Measurements from ENCODE around the gene UGT3A1.

The UGT3A1 gene

DNA sequence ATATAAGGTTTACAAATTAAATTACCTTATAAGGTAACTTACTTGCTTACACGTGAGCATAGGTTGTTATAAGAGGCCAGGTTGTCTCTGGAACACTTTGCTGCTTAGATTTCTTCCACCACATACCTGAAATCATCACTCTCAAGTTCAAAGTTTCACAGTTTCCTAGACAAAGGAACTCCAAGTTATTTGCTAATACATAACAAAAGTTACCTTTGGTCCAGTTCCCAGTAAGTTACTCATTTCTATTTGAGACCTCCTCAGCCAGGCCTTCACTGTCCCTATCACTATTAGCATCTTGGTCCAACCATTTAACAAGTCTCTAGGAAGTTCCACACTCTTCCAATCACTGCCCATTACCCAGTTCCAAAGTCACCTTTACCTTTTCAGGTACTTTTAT, 18.5 kb upstream of the UGT3A1 start:
- TF ChIP-seq SNAI2 (CRISPR knock-in tag; IDR thresholded peaks at IDR 0.05) (no peak), TOX (CRISPR knock-in tag; IDR thresholded peaks at IDR 0.05; ENCODE audit: borderline replicate concordance) (no peak), PPARA (CRISPR knock-in tag; IDR thresholded peaks at IDR 0.05; ENCODE audit: borderline replicate concordance) (no peak), ZC3H10 (CRISPR knock-in tag; IDR thresholded peaks at IDR 0.05) (no peak)
- TF ChIP-seq, protein P1, sequence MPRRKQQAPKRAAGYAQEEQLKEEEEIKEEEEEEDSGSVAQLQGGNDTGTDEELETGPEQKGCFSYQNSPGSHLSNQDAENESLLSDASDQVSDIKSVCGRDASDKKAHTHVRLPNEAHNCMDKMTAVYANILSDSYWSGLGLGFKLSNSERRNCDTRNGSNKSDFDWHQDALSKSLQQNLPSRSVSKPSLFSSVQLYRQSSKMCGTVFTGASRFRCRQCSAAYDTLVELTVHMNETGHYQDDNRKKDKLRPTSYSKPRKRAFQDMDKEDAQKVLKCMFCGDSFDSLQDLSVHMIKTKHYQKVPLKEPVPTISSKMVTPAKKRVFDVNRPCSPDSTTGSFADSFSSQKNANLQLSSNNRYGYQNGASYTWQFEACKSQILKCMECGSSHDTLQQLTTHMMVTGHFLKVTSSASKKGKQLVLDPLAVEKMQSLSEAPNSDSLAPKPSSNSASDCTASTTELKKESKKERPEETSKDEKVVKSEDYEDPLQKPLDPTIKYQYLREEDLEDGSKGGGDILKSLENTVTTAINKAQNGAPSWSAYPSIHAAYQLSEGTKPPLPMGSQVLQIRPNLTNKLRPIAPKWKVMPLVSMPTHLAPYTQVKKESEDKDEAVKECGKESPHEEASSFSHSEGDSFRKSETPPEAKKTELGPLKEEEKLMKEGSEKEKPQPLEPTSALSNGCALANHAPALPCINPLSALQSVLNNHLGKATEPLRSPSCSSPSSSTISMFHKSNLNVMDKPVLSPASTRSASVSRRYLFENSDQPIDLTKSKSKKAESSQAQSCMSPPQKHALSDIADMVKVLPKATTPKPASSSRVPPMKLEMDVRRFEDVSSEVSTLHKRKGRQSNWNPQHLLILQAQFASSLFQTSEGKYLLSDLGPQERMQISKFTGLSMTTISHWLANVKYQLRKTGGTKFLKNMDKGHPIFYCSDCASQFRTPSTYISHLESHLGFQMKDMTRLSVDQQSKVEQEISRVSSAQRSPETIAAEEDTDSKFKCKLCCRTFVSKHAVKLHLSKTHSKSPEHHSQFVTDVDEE (CRISPR knock-in tag; IDR thresholded peaks at IDR 0.05), result no peak
- no peak for ATAC-seq

DNA sequence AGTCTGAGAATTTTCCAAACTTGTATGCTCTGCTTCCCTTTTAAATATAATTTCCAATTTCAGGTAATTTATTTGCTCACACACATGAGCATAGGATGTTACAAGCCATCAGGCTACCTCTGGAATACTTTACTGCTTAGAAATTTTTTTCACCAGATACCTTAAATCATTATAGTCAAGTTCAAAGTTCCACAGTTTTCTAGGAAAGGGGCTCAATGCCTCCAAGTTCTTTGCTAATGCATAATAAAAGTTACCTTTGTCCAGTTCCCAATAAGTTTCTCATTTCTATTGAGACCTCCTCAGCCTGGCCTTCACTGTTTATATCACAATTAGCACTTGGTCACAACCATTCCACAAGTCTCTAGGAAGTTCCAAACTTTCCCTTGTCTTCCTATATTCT, 16.2 kb upstream of the UGT3A1 start:
- no peak for ATAC-seq
- TF ChIP-seq TOX (CRISPR knock-in tag; IDR thresholded peaks at IDR 0.05; ENCODE audit: borderline replicate concordance) (no peak), ZFP3 (CRISPR knock-in tag; IDR thresholded peaks at IDR 0.05) (no peak), CSDC2 (CRISPR knock-in tag; IDR thresholded peaks at IDR 0.05) (no peak), ZNF565 (CRISPR knock-in tag; conservative IDR thresholded peaks at IDR 0.05; ENCODE audit: low read depth) (no peak), TCF4 (CRISPR knock-in tag; IDR thresholded peaks at IDR 0.05; ENCODE audit: borderline replicate concordance) (no peak)
- TF ChIP-seq, protein P2, sequence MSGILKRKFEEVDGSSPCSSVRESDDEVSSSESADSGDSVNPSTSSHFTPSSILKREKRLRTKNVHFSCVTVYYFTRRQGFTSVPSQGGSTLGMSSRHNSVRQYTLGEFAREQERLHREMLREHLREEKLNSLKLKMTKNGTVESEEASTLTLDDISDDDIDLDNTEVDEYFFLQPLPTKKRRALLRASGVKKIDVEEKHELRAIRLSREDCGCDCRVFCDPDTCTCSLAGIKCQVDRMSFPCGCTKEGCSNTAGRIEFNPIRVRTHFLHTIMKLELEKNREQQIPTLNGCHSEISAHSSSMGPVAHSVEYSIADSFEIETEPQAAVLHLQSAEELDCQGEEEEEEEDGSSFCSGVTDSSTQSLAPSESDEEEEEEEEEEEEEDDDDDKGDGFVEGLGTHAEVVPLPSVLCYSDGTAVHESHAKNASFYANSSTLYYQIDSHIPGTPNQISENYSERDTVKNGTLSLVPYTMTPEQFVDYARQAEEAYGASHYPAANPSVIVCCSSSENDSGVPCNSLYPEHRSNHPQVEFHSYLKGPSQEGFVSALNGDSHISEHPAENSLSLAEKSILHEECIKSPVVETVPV (CRISPR knock-in tag; IDR thresholded peaks at IDR 0.05), result no peak

DNA sequence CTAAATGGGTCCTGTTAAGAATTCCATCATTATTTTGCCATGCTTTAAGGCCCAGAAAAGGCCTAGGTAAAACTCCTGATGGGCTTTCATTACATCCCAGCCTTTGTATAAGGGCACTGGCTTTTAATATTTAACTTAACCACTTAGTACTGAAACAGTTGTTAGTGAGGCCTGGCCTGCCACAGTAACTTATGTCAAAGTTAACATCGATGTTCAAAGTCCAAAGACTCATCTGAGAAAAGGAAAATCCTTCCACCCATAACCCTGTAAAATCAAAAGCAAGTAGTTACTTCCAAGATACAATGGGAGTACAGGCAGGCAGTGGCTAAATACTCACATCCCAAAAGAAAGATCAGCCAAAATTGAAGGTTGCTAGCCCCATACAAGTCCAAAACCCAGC, 15.0 kb upstream of the UGT3A1 start:
- no peak for ATAC-seq
- TF ChIP-seq, protein P3, sequence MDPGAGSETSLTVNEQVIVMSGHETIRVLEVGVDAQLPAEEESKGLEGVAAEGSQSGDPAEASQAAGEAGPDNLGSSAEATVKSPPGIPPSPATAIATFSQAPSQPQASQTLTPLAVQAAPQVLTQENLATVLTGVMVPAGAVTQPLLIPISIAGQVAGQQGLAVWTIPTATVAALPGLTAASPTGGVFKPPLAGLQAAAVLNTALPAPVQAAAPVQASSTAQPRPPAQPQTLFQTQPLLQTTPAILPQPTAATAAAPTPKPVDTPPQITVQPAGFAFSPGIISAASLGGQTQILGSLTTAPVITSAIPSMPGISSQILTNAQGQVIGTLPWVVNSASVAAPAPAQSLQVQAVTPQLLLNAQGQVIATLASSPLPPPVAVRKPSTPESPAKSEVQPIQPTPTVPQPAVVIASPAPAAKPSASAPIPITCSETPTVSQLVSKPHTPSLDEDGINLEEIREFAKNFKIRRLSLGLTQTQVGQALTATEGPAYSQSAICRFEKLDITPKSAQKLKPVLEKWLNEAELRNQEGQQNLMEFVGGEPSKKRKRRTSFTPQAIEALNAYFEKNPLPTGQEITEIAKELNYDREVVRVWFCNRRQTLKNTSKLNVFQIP (CRISPR knock-in tag; IDR thresholded peaks at IDR 0.05; ENCODE audit: borderline replicate concordance, low read depth), result no peak
- TF ChIP-seq TCF4 (CRISPR knock-in tag; IDR thresholded peaks at IDR 0.05; ENCODE audit: borderline replicate concordance) (no peak), ZNF8 (CRISPR knock-in tag; IDR thresholded peaks at IDR 0.05) (no peak), GLIS3 (CRISPR knock-in tag; IDR thresholded peaks at IDR 0.05) (no peak), TOX (CRISPR knock-in tag; IDR thresholded peaks at IDR 0.05; ENCODE audit: borderline replicate concordance) (no peak), ZC3H10 (CRISPR knock-in tag; IDR thresholded peaks at IDR 0.05) (no peak), ZFP3 (CRISPR knock-in tag; IDR thresholded peaks at IDR 0.05) (no peak), PPARA (CRISPR knock-in tag; IDR thresholded peaks at IDR 0.05; ENCODE audit: borderline replicate concordance) (no peak)

DNA sequence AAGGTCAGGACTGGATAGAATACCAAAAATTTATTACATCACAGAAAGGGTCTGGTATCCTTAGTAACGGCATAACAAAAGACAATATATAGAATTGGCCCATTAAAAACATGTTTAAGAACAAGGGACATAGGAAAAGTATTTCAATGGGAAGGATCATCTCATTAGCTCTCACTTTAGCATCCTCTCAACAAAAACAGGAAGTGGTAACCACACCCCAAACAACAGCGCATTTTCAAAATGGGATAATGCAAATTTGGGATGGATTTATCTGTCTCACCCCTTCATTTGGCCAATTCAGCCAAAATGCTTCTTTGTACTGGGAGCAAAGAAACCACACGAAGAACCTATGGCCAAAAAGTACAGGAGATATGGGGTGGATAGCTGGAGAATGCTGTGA, 9.8 kb upstream of the UGT3A1 start:
- no peak for TF ChIP-seq PPARA (CRISPR knock-in tag; IDR thresholded peaks at IDR 0.05; ENCODE audit: borderline replicate concordance)
- TF ChIP-seq OSR1 (CRISPR knock-in tag; IDR thresholded peaks at IDR 0.05), result no peak
- no peak for TF ChIP-seq ISL1 (CRISPR knock-in tag; IDR thresholded peaks at IDR 0.05)
- no peak for TF ChIP-seq ZNF8 (CRISPR knock-in tag; IDR thresholded peaks at IDR 0.05)
- no peak for TF ChIP-seq ARNTL (CRISPR knock-in tag; IDR thresholded peaks at IDR 0.05; ENCODE audit: borderline replicate concordance, low read depth)
- TF ChIP-seq ZNF565 (CRISPR knock-in tag; conservative IDR thresholded peaks at IDR 0.05; ENCODE audit: low read depth), result no peak
- no peak for TF ChIP-seq CSDC2 (CRISPR knock-in tag; IDR thresholded peaks at IDR 0.05)
- no peak for TF ChIP-seq ZC3H10 (CRISPR knock-in tag; IDR thresholded peaks at IDR 0.05)
- TF ChIP-seq, protein P3 (CRISPR knock-in tag; IDR thresholded peaks at IDR 0.05; ENCODE audit: borderline replicate concordance, low read depth), result no peak
- TF ChIP-seq BACH2 (CRISPR knock-in tag; IDR thresholded peaks at IDR 0.05; ENCODE audit: borderline replicate concordance), result no peak
- no peak for TF ChIP-seq ZNF70 (CRISPR knock-in tag; IDR thresholded peaks at IDR 0.05)
- TF ChIP-seq TCF4 (CRISPR knock-in tag; IDR thresholded peaks at IDR 0.05; ENCODE audit: borderline replicate concordance), result no peak
- TF ChIP-seq ZFP3 (CRISPR knock-in tag; IDR thresholded peaks at IDR 0.05), result no peak
- TF ChIP-seq ZFP30 (CRISPR knock-in tag; IDR thresholded peaks at IDR 0.05), result no peak
- no peak for TF ChIP-seq GLIS3 (CRISPR knock-in tag; IDR thresholded peaks at IDR 0.05)
- TF ChIP-seq, protein P2 (CRISPR knock-in tag; IDR thresholded peaks at IDR 0.05), result no peak
- TF ChIP-seq, protein P1 (CRISPR knock-in tag; IDR thresholded peaks at IDR 0.05), result no peak
- TF ChIP-seq SNAI2 (CRISPR knock-in tag; IDR thresholded peaks at IDR 0.05), result no peak
- TF ChIP-seq, protein P4, sequence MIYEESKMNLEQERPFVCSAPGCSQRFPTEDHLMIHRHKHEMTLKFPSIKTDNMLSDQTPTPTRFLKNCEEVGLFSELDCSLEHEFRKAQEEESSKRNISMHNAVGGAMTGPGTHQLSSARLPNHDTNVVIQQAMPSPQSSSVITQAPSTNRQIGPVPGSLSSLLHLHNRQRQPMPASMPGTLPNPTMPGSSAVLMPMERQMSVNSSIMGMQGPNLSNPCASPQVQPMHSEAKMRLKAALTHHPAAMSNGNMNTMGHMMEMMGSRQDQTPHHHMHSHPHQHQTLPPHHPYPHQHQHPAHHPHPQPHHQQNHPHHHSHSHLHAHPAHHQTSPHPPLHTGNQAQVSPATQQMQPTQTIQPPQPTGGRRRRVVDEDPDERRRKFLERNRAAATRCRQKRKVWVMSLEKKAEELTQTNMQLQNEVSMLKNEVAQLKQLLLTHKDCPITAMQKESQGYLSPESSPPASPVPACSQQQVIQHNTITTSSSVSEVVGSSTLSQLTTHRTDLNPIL (CRISPR knock-in tag; IDR thresholded peaks at IDR 0.05; ENCODE audit: low read depth), result no peak
- no peak for ATAC-seq
